ENCODE data around the gene MUC21.
A peak's percentile ranks its signal among the peaks of the same experiment; 100 is the strongest.
"Not testable (repeated sequence)": the region's sequence is repeated elsewhere in the genome, so short reads cannot be mapped to it uniquely, and the experiment has no call there.

MUC21 gene

DNA sequence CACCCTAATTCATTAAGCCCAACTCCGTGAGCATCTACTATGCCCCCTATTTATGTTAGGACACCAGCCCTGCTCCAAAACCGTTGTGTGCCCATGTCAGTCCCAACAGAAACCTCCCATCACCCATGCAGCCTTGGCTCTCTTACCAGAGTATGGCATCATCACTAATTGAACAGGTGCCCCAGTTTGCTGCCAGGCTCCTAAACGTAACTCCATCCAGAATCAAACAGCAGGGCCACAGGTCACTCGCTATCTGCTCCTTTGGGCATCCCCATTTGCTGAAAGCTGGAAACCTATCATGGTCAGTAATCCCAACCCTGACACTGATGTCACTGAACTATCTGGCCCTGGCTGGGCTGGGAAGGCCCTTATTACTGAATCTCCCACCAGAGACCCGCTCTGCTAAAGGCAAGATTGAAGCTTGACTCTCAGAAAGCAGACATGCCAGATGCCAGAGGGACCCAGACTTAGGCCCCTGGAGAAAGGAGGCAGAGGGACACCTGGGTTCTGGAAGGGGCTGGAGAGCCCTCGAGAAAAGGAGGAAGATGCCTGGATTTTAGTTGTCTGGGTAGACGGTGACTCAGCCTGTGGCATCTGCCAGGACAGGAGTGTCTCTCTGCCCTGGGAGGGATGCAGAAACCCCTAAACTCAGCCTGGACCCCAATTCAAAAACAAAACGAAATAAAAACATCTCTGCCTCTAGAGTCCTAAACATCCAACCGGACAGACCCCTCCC lies 28.7 kb upstream of the MUC21 start:
- DNase-seq (ENCODE audit: insufficient read length), result no peak
- TF ChIP-seq TAF1 (IDR thresholded peaks at IDR 0.05; ENCODE audit: borderline replicate concordance, low read depth, low read length) (no peak), POLR2A (IDR thresholded peaks at IDR 0.05; ENCODE audit: low read depth, low read length) (no peak), POLR2AphosphoS5 (IDR thresholded peaks at IDR 0.05; ENCODE audit: low read depth, low read length) (no peak)

DNA sequence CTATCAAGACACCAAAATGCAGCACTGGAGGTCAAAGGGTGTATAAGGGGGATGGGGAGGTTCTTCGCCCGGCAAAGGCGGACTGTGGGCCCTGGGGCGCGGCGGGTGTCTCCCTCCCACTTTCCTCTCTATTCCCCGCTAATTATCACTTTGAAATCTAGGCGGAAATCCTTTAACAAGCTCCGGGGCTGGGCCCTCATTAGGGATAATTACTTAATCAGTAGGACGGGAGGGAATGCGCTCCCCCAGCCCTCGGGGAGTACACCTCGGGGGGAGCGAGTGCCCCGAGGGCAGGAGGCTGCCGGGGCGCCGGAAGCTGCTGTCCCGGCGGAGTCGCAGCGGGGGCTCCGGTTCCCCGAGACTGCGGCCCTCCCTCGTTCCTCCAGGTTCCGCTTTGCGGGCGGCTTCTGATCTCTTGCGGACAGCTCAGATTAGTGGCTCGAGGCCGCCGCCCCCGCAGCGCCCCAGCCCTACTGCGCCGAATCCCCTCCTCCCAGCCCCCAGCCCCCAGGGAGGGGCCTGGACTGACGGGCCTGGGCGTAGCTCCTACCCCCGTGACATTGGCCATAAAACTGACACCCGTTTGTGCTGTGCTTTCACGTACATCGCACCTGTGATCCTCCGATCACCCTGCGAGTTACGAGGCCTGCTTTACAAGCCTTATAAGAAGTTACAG lies 28.0 kb upstream of the MUC21 start:
- TF ChIP-seq POLR2AphosphoS5 (IDR thresholded peaks at IDR 0.05; ENCODE audit: low read depth, low read length) (peak; percentile 49; the same call in 1 of the 2 replicates), TAF1 (IDR thresholded peaks at IDR 0.05; ENCODE audit: borderline replicate concordance, low read depth, low read length) (peak; percentile 99), POLR2A (IDR thresholded peaks at IDR 0.05; ENCODE audit: low read depth, low read length) (peak; percentile 70; the same call in 1 of the 2 replicates)

More for the DNA sequence above, 28.7 kb upstream of the MUC21 start:
- no peak for FAIRE-seq

DNA sequence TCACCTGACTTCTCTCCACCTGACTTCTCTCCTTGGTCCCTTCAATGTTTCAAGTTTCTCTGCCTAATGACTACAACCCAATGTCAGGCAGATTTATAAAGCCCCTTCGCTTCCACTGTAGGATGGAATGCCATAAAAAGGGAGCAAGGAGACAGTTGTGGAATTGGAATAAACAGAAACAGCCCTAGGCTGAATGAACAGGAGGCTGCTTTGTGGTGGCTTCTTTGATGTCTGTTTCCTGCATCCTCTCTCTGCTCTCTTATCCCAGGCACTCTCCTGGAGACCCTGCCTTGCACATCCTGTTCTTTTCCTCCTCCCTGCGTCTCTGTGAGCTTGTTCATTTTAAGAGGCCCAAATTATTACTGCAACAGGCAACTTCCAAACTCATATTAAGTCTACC lies 25.8 kb upstream of the MUC21 start:
- FAIRE-seq (no peak), DNase-seq (ENCODE audit: insufficient read length) (no peak)
- TF ChIP-seq TAF1 (IDR thresholded peaks at IDR 0.05; ENCODE audit: borderline replicate concordance, low read depth, low read length) (no peak), POLR2AphosphoS5 (IDR thresholded peaks at IDR 0.05; ENCODE audit: low read depth, low read length) (no peak), POLR2A (IDR thresholded peaks at IDR 0.05; ENCODE audit: low read depth, low read length) (no peak)

More for the DNA sequence above, 28.0 kb upstream of the MUC21 start:
- FAIRE-seq (peak; percentile 76), DNase-seq (ENCODE audit: insufficient read length) (peak; percentile 75)

DNA sequence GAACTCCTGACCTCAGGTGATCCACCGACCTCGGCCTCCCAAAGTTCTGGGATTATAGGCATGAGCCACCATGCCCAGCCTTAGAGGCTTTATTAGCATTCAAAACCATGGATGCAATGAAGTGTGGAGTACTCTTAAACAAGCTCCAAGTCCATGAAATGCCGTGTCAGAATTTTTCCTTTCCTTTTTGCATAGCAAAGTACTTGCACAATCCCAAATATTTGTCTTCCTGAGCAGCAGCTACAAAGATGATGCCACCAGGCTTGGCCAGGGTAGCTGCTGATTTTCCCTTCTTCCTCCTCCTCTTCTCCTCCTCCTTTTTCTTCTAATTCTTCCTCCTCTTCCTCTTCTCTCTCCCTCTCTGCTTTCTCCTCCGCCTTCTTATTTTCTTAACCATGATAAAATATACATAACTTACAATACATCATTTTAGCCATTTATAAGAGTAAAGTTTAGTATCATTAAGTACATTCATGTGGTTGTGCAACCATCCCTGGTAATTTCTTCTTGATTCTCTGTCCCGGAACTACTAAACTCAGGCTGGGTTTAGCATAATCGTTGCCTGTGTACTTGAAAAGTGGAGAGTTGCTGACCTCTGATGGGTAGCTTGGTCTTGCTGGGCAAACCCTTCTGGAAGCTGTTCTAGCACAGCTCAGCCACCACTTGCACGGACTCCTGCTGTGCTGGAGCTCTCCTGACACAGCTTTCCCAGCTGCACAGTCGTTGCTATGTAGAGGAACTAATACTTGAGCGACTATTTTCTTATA lies 22.4 kb upstream of the MUC21 start:
- no peak for DNase-seq (ENCODE audit: insufficient read length)
- no peak for TF ChIP-seq TAF1 (IDR thresholded peaks at IDR 0.05; ENCODE audit: borderline replicate concordance, low read depth, low read length)
- TF ChIP-seq POLR2A (IDR thresholded peaks at IDR 0.05; ENCODE audit: low read depth, low read length), result no peak
- no peak for TF ChIP-seq POLR2AphosphoS5 (IDR thresholded peaks at IDR 0.05; ENCODE audit: low read depth, low read length)
- FAIRE-seq, result no peak

DNA sequence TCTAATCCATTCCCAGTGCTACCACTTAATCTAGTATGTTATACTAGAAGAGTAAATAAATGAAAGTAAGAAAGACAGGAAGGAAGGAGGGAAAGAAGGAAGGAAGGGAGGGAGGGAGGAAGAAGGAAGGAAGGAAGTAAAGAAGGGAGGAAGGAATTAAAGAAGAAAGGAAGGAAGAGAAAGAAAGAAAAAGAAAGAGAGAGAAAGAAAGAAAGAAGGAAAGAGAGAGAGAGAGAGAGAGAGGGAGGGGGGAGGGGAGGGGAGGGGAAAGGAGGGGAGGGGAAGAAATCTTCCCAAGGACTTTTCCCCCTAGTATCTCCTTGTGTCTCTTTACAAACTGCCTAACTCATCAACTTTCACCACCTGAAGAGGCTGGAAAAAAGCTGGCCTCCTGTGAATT lies 20.8 kb upstream of the MUC21 start:
- no peak for DNase-seq (ENCODE audit: insufficient read length)
- no peak for FAIRE-seq
- TF ChIP-seq POLR2AphosphoS5 (IDR thresholded peaks at IDR 0.05; ENCODE audit: low read depth, low read length), result no peak
- no peak for TF ChIP-seq TAF1 (IDR thresholded peaks at IDR 0.05; ENCODE audit: borderline replicate concordance, low read depth, low read length)
- no peak for TF ChIP-seq POLR2A (IDR thresholded peaks at IDR 0.05; ENCODE audit: low read depth, low read length)

DNA sequence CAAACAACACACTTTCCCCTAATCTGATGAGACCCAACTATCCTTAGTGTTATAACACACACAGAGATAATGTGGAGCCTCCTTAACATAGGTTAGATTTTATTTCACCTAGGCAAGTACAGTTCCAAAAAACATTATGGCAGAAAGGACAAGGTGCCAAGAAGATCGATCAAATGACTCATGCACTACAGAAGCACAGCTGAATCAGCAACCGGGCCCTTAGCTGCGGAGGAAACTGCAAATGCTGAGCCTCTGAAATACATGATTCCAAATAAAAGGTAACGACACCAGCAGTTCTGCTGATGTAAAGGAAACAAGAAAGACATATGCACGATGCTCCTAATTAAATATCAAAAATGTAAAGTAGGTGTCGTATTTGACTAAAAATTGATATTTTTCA lies 19.9 kb upstream of the MUC21 start:
- TF ChIP-seq POLR2A (IDR thresholded peaks at IDR 0.05; ENCODE audit: low read depth, low read length) (no peak), POLR2AphosphoS5 (IDR thresholded peaks at IDR 0.05; ENCODE audit: low read depth, low read length) (no peak), TAF1 (IDR thresholded peaks at IDR 0.05; ENCODE audit: borderline replicate concordance, low read depth, low read length) (no peak)
- FAIRE-seq, result no peak
- DNase-seq (ENCODE audit: insufficient read length), result no peak

DNA sequence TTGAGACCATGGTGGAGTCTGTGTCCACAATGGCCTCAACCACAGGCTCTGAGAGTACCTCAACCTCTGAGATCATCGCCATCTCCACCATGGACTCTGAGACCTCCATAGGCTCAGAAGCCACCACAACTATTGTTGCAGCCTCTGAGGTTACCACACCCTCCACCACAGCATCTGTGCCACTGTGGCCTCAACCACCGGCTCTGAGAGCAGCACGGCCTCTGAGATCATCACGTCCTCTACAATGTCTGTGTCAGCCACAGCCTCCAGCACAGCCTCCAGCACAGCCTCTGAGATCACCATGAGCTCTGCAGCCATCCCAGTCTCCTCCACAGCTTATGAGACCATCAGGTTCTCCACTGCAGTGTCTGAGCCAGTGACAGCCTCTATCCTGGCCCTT lies 19.4 kb upstream of the MUC21 start:
- no peak for FAIRE-seq
- TF ChIP-seq POLR2AphosphoS5 (IDR thresholded peaks at IDR 0.05; ENCODE audit: low read depth, low read length), result no peak
- TF ChIP-seq TAF1 (IDR thresholded peaks at IDR 0.05; ENCODE audit: borderline replicate concordance, low read depth, low read length), result no peak
- no peak for TF ChIP-seq POLR2A (IDR thresholded peaks at IDR 0.05; ENCODE audit: low read depth, low read length)
- DNase-seq (ENCODE audit: insufficient read length), result no peak

DNA sequence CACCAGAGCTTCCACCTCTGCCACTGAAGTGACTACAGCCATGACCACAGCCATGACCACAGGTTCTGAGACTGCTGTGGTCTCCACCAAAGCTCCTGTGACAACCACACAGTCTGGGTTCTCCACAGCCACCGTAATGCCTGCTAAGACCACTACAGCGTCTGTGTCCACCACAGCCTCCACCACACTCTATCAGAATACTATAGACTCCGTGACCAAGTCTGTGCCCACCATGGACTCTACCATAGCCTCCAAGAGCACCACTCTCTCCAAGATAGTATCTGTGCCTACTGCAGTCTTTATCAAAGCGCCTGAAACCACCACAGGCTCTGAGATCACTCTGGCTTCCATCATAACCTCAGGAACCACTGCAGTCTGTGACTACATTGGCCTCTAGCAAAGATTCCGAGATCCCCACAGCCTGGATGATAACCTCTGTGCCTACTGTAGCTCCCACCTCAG lies 18.3 kb upstream of the MUC21 start:
- TF ChIP-seq TAF1 (IDR thresholded peaks at IDR 0.05; ENCODE audit: borderline replicate concordance, low read depth, low read length) (no peak), POLR2A (IDR thresholded peaks at IDR 0.05; ENCODE audit: low read depth, low read length) (no peak), POLR2AphosphoS5 (IDR thresholded peaks at IDR 0.05; ENCODE audit: low read depth, low read length) (no peak)
- no peak for DNase-seq (ENCODE audit: insufficient read length)
- FAIRE-seq, result no peak

DNA sequence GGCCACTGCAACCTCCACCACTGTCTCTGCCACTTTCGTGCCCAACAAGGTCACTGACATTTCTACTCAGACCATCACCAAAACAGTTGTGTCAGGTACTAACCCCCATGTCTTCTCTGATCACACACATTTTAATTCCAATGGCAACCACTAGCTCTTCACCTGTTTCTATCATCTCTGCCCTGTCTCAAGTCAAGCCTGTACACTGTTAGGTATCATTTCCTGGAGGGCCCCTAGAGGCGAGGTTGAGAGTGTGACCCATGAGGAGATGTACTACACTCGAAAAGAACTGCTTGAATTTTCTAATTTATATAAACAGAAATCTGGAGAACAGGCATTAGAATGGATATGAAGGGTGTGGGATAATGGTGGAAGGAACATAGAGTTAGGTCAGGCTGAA lies 17.4 kb upstream of the MUC21 start:
- DNase-seq (ENCODE audit: insufficient read length) (no peak), FAIRE-seq (no peak)
- no peak for TF ChIP-seq TAF1 (IDR thresholded peaks at IDR 0.05; ENCODE audit: borderline replicate concordance, low read depth, low read length)
- TF ChIP-seq POLR2A (IDR thresholded peaks at IDR 0.05; ENCODE audit: low read depth, low read length), result no peak
- TF ChIP-seq POLR2AphosphoS5 (IDR thresholded peaks at IDR 0.05; ENCODE audit: low read depth, low read length), result no peak

DNA sequence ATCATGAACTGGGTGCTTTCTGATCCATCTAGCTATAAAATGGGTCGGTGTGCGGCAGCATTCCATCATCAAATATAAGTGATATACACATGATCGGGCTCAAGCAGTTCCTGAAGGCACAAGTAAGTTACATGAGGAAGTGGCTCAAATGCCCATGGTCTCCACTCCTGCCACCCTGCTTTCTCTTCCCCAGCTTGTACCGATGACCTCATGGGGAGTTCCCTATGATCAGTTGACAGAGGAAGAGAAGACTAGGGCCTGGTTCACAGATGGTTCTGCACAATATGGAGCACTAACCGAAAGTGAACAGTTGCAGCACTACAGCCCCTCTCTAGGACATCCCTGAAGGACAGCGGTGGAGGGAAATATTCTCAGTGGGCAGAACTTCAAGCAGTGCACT lies 14.3 kb upstream of the MUC21 start:
- not testable (repeated sequence) for FAIRE-seq

DNA sequence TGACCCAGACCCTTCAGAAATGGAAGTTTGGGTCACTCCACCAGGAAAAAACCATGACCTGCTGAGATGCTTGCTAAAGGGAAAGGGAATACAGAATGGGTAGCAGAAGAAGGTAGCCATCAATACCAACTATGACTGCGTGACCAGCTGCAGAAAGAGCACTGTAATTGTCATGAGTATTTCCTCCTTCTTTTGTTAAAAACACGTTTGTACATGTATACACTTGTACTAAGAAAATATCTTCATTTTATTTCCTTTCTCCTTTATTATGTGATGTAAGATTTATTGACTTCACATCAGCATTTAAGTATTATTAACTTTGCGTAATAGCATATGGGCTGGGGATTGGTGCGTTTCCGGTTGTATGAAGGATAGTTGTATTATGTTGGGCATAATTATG lies 12.6 kb upstream of the MUC21 start:
- DNase-seq (ENCODE audit: insufficient read length) (no peak), FAIRE-seq (no peak)
- TF ChIP-seq POLR2A (IDR thresholded peaks at IDR 0.05; ENCODE audit: low read depth, low read length) (no peak), POLR2AphosphoS5 (IDR thresholded peaks at IDR 0.05; ENCODE audit: low read depth, low read length) (no peak), TAF1 (IDR thresholded peaks at IDR 0.05; ENCODE audit: borderline replicate concordance, low read depth, low read length) (no peak)

More for the DNA sequence above, 14.3 kb upstream of the MUC21 start:
- not testable (repeated sequence) for DNase-seq (ENCODE audit: insufficient read length)
